Activated CD4-positive, alpha-beta T cell treated with anti-CD3 and anti-CD28 coated beads for 36 hours (primary cell): ENCODE data around the gene OSM. TPM values are rescaled to one million over a fixed set of nuclear protein-coding genes. Genes with fewer than 3 reads are reported as not detected.
A peak's percentile ranks its signal among the peaks of the same experiment; 100 is the strongest.

Experiments used
- ATAC-seq: fragments of 200-7000 bp; cut with Tn5 transposase; one replicate; pipeline ENCODE4 v1.10.0; 2021; ENCODE audit warnings: mild to moderate bottlenecking, moderate library complexity
- CTCF ChIA-PET: fragments of 350-600 bp; sonication (Branson Sonifier 250); formaldehyde crosslinking; loops from one replicate; lab custom pipeline; 2021; ENCODE audit warnings: antibody characterized with exemption; lab: Charles Lee
- POLR2A ChIA-PET: fragments of 350-600 bp; sonication (Branson Sonifier 250); formaldehyde crosslinking; loops from one replicate; lab custom pipeline; 2021; ENCODE audit warnings: antibody characterized with exemption, inconsistent platforms; lab: Charles Lee
- DNase-seq: peaks from one replicate; pipeline ENCODE4 v3.0.0-alpha.2; 2020
- H3K27ac Mint-ChIP-seq: one replicate; pipeline ENCODE4 v1.8.0; 2021; ENCODE audit warnings: mixed read lengths
- H3K27me3 Mint-ChIP-seq: one replicate; pipeline ENCODE4 v1.8.0; 2021; ENCODE audit warnings: mixed read lengths
- H3K36me3 Mint-ChIP-seq: one replicate; pipeline ENCODE4 v1.8.0; 2021; ENCODE audit warnings: low read depth, mixed read lengths
- H3K4me1 Mint-ChIP-seq: one replicate; pipeline ENCODE4 v1.8.0; 2021; ENCODE audit warnings: mixed read lengths
- H3K4me3 Mint-ChIP-seq: one replicate; pipeline ENCODE4 v1.8.0; 2021; ENCODE audit warnings: mild to moderate bottlenecking, moderate library complexity, mixed read lengths
- H3K9me3 Mint-ChIP-seq: one replicate; pipeline ENCODE4 v1.8.0; 2021; ENCODE audit warnings: low read depth, mixed read lengths
- intact Hi-C, 2 experiments: fragments of 100-400 bp; cut with DNase I in 1 of 2; cut with micrococcal nuclease in 1 of 2; formaldehyde crosslinking; loops; one replicate each; pipeline versions ENCODE4 v1.14.2 to v1.15.1; 2022 to 2024; cut with DNase I, micrococcal nuclease
- total RNA-seq, 2 experiments: library from RNA; stranded (reverse); gene quantifications; one replicate each; pipeline ENCODE4 v1.2.3, GENCODE V29; 2021

The OSM gene
- total RNA-seq, 2 experiments from 2014 or later: 13.8 to 17.6 TPM

GRCh38 chr22:30290342-30291057 is 23.8 kb upstream of the OSM start:
- ATAC-seq (no peak), DNase-seq (no peak)
- CTCF ChIA-PET: interaction anchor here (0.6 to 6.5 kb wide), 8 partner anchors 13 to 185 kb away, joined by 3 to 202 read pairs (median 41); partner anchors contain the start of genes MTFP1, RNF215, SEC14L2 and TBC1D10A
- POLR2A ChIA-PET: interaction anchor here (0.5 to 1.6 kb wide), 2 partner anchors 14 to 181 kb away, joined by 3 to 4 read pairs; no protein-coding TSS in a partner anchor
- intact Hi-C loops: no loop called here
- no peaks in the 10 kb centered on the region for H3K9me3 Mint-ChIP-seq
- no peaks in the 10 kb centered on the region for H3K27me3 Mint-ChIP-seq
- peak overlapping the region; percentile 72 for H3K4me3 Mint-ChIP-seq
- H3K27ac Mint-ChIP-seq: no peak overlapping the region
- H3K36me3 Mint-ChIP-seq: peaks cover 15% of the 10 kb centered on the region
- peaks cover 23% of the 10 kb centered on the region for H3K4me1 Mint-ChIP-seq

GRCh38 chr22:30289980-30290313 is 23.3 kb upstream of the OSM start:
- DNase-seq: no peak
- peaks cover 15% of the 10 kb centered on the region for H3K36me3 Mint-ChIP-seq
- peak overlapping the region; percentile 72 for H3K27ac Mint-ChIP-seq
- CTCF ChIA-PET: interaction anchor here (3.4 to 6.5 kb wide), 6 partner anchors 14 to 184 kb away, joined by 17 to 202 read pairs (median 48); partner anchors contain the start of genes MTFP1, RNF215, SEC14L2 and TBC1D10A
- H3K4me3 Mint-ChIP-seq: peak overlapping the region; percentile 72
- peak; percentile 24 for ATAC-seq
- intact Hi-C loops: loop anchor here (1.0 to 2.0 kb wide), 7 partner anchors 13 to 523 kb away; partner anchors contain the start of genes SF3A1 (in 2 of the 2), TBC1D10A (in 1 of the 2), UQCR10 (in 1 of the 2) and ZMAT5 (in 1 of the 2)
- POLR2A ChIA-PET: interaction anchor here (0.5 kb wide), 1 partner anchor 181 kb away, joined by 4 read pairs; no protein-coding TSS in a partner anchor
- H3K4me1 Mint-ChIP-seq: peaks cover 23% of the 10 kb centered on the region
- no peaks in the 10 kb centered on the region for H3K9me3 Mint-ChIP-seq
- no peaks in the 10 kb centered on the region for H3K27me3 Mint-ChIP-seq

GRCh38 chr22:30289141-30289979 is 22.7 kb upstream of the OSM start, which contains the start of gene CASTOR1:
CASTOR1 (minus strand) TSS chr22:30289505; CDS start chr22:30289497, 8 bp downstream.
- peak; percentile 93 for DNase-seq
- peaks cover 23% of the 10 kb centered on the region for H3K4me1 Mint-ChIP-seq

GRCh38 chr22:30288419-30289140 is 21.9 kb upstream of the OSM start:
- CTCF ChIA-PET: interaction anchor here (0.6 to 6.5 kb wide), 53 partner anchors 9 to 533 kb away, joined by 3 to 202 read pairs (median 6); partner anchors contain the start of genes CCDC157, MTFP1, OSM and RNF215
- Mint-ChIP-seq H3K27ac (no peak overlapping the region), H3K36me3 (peaks cover 8% of the 10 kb centered on the region), H3K4me1 (peaks cover 23% of the 10 kb centered on the region), H3K9me3 (no peaks in the 10 kb centered on the region), H3K4me3 (peak overlapping the region; percentile 72), H3K27me3 (no peaks in the 10 kb centered on the region)
- ATAC-seq (no peak), DNase-seq (no peak)
- intact Hi-C loops: loop anchor here (1.0 to 2.0 kb wide), 8 partner anchors 14 to 521 kb away; partner anchors contain the start of genes SF3A1 (in 2 of the 2), TBC1D10A (in 1 of the 2), UQCR10 (in 1 of the 2) and ZMAT5 (in 1 of the 2)
- POLR2A ChIA-PET: interaction anchor here (0.6 to 1.4 kb wide), 6 partner anchors 38 to 92 kb away, joined by 3 to 5 read pairs (median 4); partner anchors contain the start of genes CCDC157, SF3A1 and TBC1D10A

More at GRCh38 chr22:30289141-30289979, 22.7 kb upstream of the OSM start, which contains the start of gene CASTOR1:
- no peaks in the 10 kb centered on the region for H3K9me3 Mint-ChIP-seq
- CTCF ChIA-PET: interaction anchor here (0.6 to 6.5 kb wide), 18 partner anchors 11 to 183 kb away, joined by 3 to 202 read pairs (median 14); partner anchors contain the start of genes CCDC157, MTFP1, RNF215 and SEC14L2
- POLR2A ChIA-PET: interaction anchor here (0.5 to 1.4 kb wide), 2 partner anchors 92 to 182 kb away, joined by 4 to 5 read pairs; no protein-coding TSS in a partner anchor
- peak; percentile 88 for ATAC-seq
- H3K27me3 Mint-ChIP-seq: no peaks in the 10 kb centered on the region
- H3K27ac Mint-ChIP-seq: peak within 1 kb of the TSS; percentile 72
- peaks cover 15% of the 10 kb centered on the region for H3K36me3 Mint-ChIP-seq
- H3K4me3 Mint-ChIP-seq: peak within 1 kb of the TSS; percentile 72
- intact Hi-C loops: loop anchor here (1.0 to 2.0 kb wide), 7 partner anchors 13 to 522 kb away; partner anchors contain the start of genes SF3A1 (in 2 of the 2), TBC1D10A (in 1 of the 2), UQCR10 (in 1 of the 2) and ZMAT5 (in 1 of the 2)

- Mint-ChIP-seq H3K4me3 (peak overlapping the region; percentile 72), H3K36me3 (peaks cover 1% of the 10 kb centered on the region), H3K27me3 (no peaks in the 10 kb centered on the region), H3K4me1 (peaks cover 28% of the 10 kb centered on the region), H3K9me3 (no peaks in the 10 kb centered on the region), H3K27ac (no peak overlapping the region)
- intact Hi-C loops: loop anchor here (1.0 to 2.0 kb wide), 8 partner anchors 15 to 197 kb away; partner anchors contain the start of genes RNF215 (in 2 of the 2) and TBC1D10A (in 1 of the 2)
- ATAC-seq (peak; percentile 42), DNase-seq (peak; percentile 94)
- ChIA-PET POLR2A (interaction anchor here (0.6 to 1.4 kb wide), 7 partner anchors 39 to 417 kb away, joined by 3 to 5 read pairs (median 4); partner anchors contain the start of genes CCDC157, SF3A1 and TBC1D10A), CTCF (interaction anchor here (0.6 to 6.5 kb wide), 60 partner anchors 10 to 1485 kb away, joined by 3 to 202 read pairs (median 5); partner anchors contain the start of genes CCDC157, MTFP1, OSM and RNF215)
These were observed 21.2 kb upstream of the OSM start for GRCh38 chr22:30287648-30288418.

- DNase-seq (peak; percentile 94), ATAC-seq (peak; percentile 32)
- CTCF ChIA-PET: interaction anchor here (0.6 to 6.5 kb wide), 53 partner anchors 9 to 1484 kb away, joined by 3 to 202 read pairs (median 5); partner anchors contain the start of genes CCDC157, MTFP1, OSM and RNF215
- POLR2A ChIA-PET: interaction anchor here (0.6 kb wide), 1 partner anchor 418 kb away, joined by 4 read pairs; no protein-coding TSS in a partner anchor
- no peak overlapping the region for H3K27ac Mint-ChIP-seq
- H3K27me3 Mint-ChIP-seq: no peaks in the 10 kb centered on the region
- H3K9me3 Mint-ChIP-seq: no peaks in the 10 kb centered on the region
- intact Hi-C loops: loop anchor here (1.0 kb wide), 5 partner anchors 24 to 198 kb away; partner anchors contain the start of gene RNF215 (in 2 of the 2)
- peaks cover 34% of the 10 kb centered on the region for H3K4me1 Mint-ChIP-seq
- H3K36me3 Mint-ChIP-seq: peaks cover 1% of the 10 kb centered on the region
- no peak overlapping the region for H3K4me3 Mint-ChIP-seq
These were observed 20.4 kb upstream of the OSM start for GRCh38 chr22:30286813-30287647.

GRCh38 chr22:30286331-30286730 is 19.7 kb upstream of the OSM start:
- ChIA-PET CTCF (interaction anchor here (0.7 to 4.9 kb wide), 15 partner anchors 8 to 201 kb away, joined by 3 to 43 read pairs (median 4); partner anchors contain the start of genes RNF215 and TBC1D10A), POLR2A (interaction anchor here (0.6 kb wide), 1 partner anchor 88 kb away, joined by 4 read pairs; no protein-coding TSS in a partner anchor)
- H3K27ac Mint-ChIP-seq: no peak overlapping the region
- ATAC-seq (no peak), DNase-seq (no peak)
- no peaks in the 10 kb centered on the region for H3K27me3 Mint-ChIP-seq
- H3K4me3 Mint-ChIP-seq: no peak overlapping the region
- no peaks in the 10 kb centered on the region for H3K9me3 Mint-ChIP-seq
- peaks cover 34% of the 10 kb centered on the region for H3K4me1 Mint-ChIP-seq
- H3K36me3 Mint-ChIP-seq: no peaks in the 10 kb centered on the region
- intact Hi-C loops: loop anchor here in 1 of 2 experiments (1.0 kb wide), 1 partner anchor 178 kb away; no protein-coding TSS in a partner anchor

GRCh38 chr22:30285846-30286200 is 19.2 kb upstream of the OSM start:
- ChIA-PET POLR2A (interaction anchor here (0.6 kb wide), 1 partner anchor 88 kb away, joined by 4 read pairs; no protein-coding TSS in a partner anchor), CTCF (interaction anchor here (0.6 to 4.9 kb wide), 15 partner anchors 8 to 200 kb away, joined by 3 to 43 read pairs (median 4); partner anchors contain the start of genes RNF215 and TBC1D10A)
- no peak for DNase-seq
- Mint-ChIP-seq H3K27ac (no peak overlapping the region), H3K36me3 (no peaks in the 10 kb centered on the region), H3K9me3 (no peaks in the 10 kb centered on the region), H3K27me3 (no peaks in the 10 kb centered on the region), H3K4me1 (peaks cover 34% of the 10 kb centered on the region), H3K4me3 (no peak overlapping the region)
- intact Hi-C loops: loop anchor here in 1 of 2 experiments (1.0 kb wide), 1 partner anchor 178 kb away; no protein-coding TSS in a partner anchor
- no peak for ATAC-seq
